Measurements from ENCODE around the gene DUSP2. TPM values are rescaled to one million over a fixed set of nuclear protein-coding genes. Genes with fewer than 3 reads are reported as not detected.
A peak's percentile ranks its signal among the peaks of the same experiment; 100 is the strongest.

The DUSP2 gene
- total RNA-seq, 4 donors from 2014 or later: 2.7 to 28.1 (median 5.6) TPM

GRCh38 chr2:96147593-96148201 lies 2.5 kb upstream of the DUSP2 start:
- TF ChIP-seq POLR2A (IDR thresholded peaks at IDR 0.05) (no peak), CTCF (IDR thresholded peaks at IDR 0.05) (no peak)
- Histone ChIP-seq H3K9me3 (no peaks in the 10 kb centered on the region), H3K27me3 (no peaks in the 10 kb centered on the region), H3K36me3 (no peaks in the 10 kb centered on the region), H3K4me1 (peaks cover 0 to 41% (median 33%) of the 10 kb centered on the region in 4 donors), H3K27ac (peak overlapping the region; percentile 73 to 97 (median 79)), H3K4me3 (no peak overlapping the region)
- peak; percentile 21 to 44 (median 40) for DNase-seq

- Histone ChIP-seq H3K4me1 (peaks cover 0 to 41% (median 33%) of the 10 kb centered on the region in 4 donors), H3K36me3 (no peaks in the 10 kb centered on the region), H3K27me3 (no peaks in the 10 kb centered on the region), H3K4me3 (peak overlapping the region in 1 of 4 donors; percentile 90), H3K9me3 (no peaks in the 10 kb centered on the region), H3K27ac (peak overlapping the region; percentile 74 to 97 (median 82))
- peak in 1 of 3 donors; percentile 48 for DNase-seq
- TF ChIP-seq CTCF (IDR thresholded peaks at IDR 0.05): no peak
- TF ChIP-seq POLR2A (IDR thresholded peaks at IDR 0.05): no peak
Measured at GRCh38 chr2:96146881-96147592, 1.8 kb upstream of the DUSP2 start.

- Histone ChIP-seq H3K27me3 (no peaks in the 10 kb centered on the region), H3K4me3 (peak overlapping the region in 3 of 4 donors; percentile 17 to 90 (median 73)), H3K9me3 (no peaks in the 10 kb centered on the region), H3K36me3 (no peaks in the 10 kb centered on the region), H3K4me1 (peaks cover 0 to 41% (median 33%) of the 10 kb centered on the region in 4 donors), H3K27ac (peak overlapping the region; percentile 74 to 97 (median 82))
- no peak for TF ChIP-seq CTCF (IDR thresholded peaks at IDR 0.05)
- DNase-seq: peak; percentile 60 to 92 (median 89)
Measured at GRCh38 chr2:96146153-96146880, 1.1 kb upstream of the DUSP2 start.

- peaks cover 0 to 41% (median 33%) of the 10 kb centered on the region in 4 donors for H3K4me1 ChIP-seq
- H3K27me3 ChIP-seq: no peaks in the 10 kb centered on the region
- H3K36me3 ChIP-seq: no peaks in the 10 kb centered on the region
- DNase-seq: no peak
- no peaks in the 10 kb centered on the region for H3K9me3 ChIP-seq
- TF ChIP-seq CTCF (IDR thresholded peaks at IDR 0.05) (no peak), POLR2A (IDR thresholded peaks at IDR 0.05) (no peak)
- peak overlapping the region; percentile 74 to 97 (median 82) for H3K27ac ChIP-seq
- H3K4me3 ChIP-seq: peak overlapping the region; percentile 47 to 90 (median 72)
Measured at GRCh38 chr2:96145848-96146152, 560 bp upstream of the DUSP2 start.

- Histone ChIP-seq H3K4me3 (peak overlapping the region; percentile 47 to 90 (median 72)), H3K4me1 (peaks cover 0 to 41% (median 33%) of the 10 kb centered on the region in 4 donors), H3K9me3 (no peaks in the 10 kb centered on the region), H3K27me3 (no peaks in the 10 kb centered on the region), H3K36me3 (no peaks in the 10 kb centered on the region), H3K27ac (peak overlapping the region; percentile 74 to 97 (median 81))
- TF ChIP-seq CTCF (IDR thresholded peaks at IDR 0.05): no peak
- TF ChIP-seq POLR2A (IDR thresholded peaks at IDR 0.05): no peak
- DNase-seq: peak in 2 of 3 donors; percentile 56 to 74
Measured at GRCh38 chr2:96144481-96145035, 682 bp downstream of the DUSP2 start.

Data from Peyer's patch (tissue), 4 donors.